K562 (cell line): Measurements from ENCODE around the gene PLAA. TPM values are rescaled to one million over a fixed set of nuclear protein-coding genes. Genes with fewer than 3 reads are reported as not detected.

ENCODE experiments used
- CTCF ChIP-seq, 3 experiments: IDR thresholded peaks in 2 of 3; conservative IDR thresholded peaks in 1 of 3; 2 replicates each; pipeline ENCODE4 v1.5.1; 2011 to 2012; ENCODE audit warnings: low read length in 3 of 3, mild to moderate bottlenecking in 3 of 3, control low read depth in 2 of 3, improper control_type of control experiment in 1 of 3, inconsistent platforms in 1 of 3, low read depth in 1 of 3, mixed read lengths in 1 of 3, moderate library complexity in 1 of 3; ENCODE audit not compliant: insufficient read depth in 2 of 3
- RAD21 ChIP-seq, 2 experiments: fragments of 250-450 bp in 1 of 2; fragments of 450-650 bp in 1 of 2; sonication (Bioruptor Pico) in 1 of 2; formaldehyde crosslinking in 1 of 2; IDR thresholded peaks in 1 of 2; conservative IDR thresholded peaks in 1 of 2; 2 replicates each; pipeline versions ENCODE4 v1.4.0 to v1.8.0; 2020 to 2022; ENCODE audit warnings: mild to moderate bottlenecking in 2 of 2, moderate library complexity in 1 of 2
- polyA plus RNA-seq, 8 experiments: library from polyadenylated mRNA; depleted of rRNA in 4 of 8; stranded (reverse) in 5 of 8; unstranded in 3 of 8; fragments of >200 nt; fragmentation: Nextera tagmentation in 2 of 8; fragmentation: Illumina TruSeq in 1 of 8; extraction: Ambion mirVana in 2 of 8; extraction: Trizol in 1 of 8; gene quantifications; 2 replicates each; pipeline versions ENCODE4 v1.2.1 to v1.2.3, GENCODE V29; 2011 to 2014; ENCODE audit warnings: inconsistent platforms in 1 of 8, missing spikeins in 1 of 8
- small RNA-seq: library from RNA; depleted of rRNA; stranded (forward); fragments of <200 nt; gene quantifications from one replicate; pipeline ENCODE3, GENCODE V24; 2014
- total RNA-seq, 7 experiments: library from RNA; depleted of rRNA in 6 of 7; stranded (reverse); fragments of >200 nt in 6 of 7; fragmentation: Illumina TruSeq in 2 of 7; extraction: Trizol in 2 of 7; gene quantifications; 2 replicates each; pipeline versions ENCODE4 v1.2.1 to v1.2.3, GENCODE V29; 2011 to 2021; ENCODE audit warnings: low replicate concordance in 1 of 7

The PLAA gene
- total and polyA plus RNA-seq, 9 of the 15 experiments (the other 6 are each of a cell fraction or from before 2014, with no cell fraction given) = 3.5 to 20.7 (median 16.6) TPM

DNA sequence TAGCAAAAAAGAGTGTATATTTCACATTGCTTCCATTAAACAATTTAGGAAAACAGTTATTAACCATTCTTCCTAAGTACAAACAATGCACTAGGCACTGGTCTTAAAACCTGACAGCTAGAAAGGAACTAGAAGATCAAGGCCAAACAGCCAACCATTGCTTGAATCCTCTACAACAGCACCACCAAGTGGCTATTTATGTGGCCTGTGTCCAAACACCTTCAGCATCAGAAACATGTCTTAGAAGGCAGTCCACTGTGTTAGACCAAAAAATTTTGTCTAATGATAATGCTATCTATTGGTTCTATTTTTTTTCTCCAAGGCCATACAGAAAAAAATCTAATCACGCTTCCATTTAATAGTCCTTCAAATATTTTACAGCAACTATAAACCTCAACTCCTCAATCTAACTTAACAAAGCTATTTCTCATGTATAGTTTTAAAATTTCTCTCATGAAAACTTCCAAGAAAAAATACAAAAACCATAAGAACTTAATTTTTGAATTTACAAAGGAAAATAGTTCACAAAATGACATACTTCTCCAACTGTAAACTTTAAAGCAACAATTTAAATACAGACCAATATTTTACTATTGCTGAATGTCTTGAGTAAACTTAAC is 90.5 kb downstream of the PLAA start (continued):
- peak in 2 of 3 experiments; percentile 33 to 52; a peak in 2 of 6 replicates for TF ChIP-seq CTCF (IDR thresholded peaks at IDR 0.05 in 2 of 3, conservative IDR thresholded peaks at IDR 0.05 in 1 of 3; ENCODE audit: insufficient read depth in 2 of 3, low read depth in 1 of 3, low read length in 3 of 3)
- TF ChIP-seq RAD21 (CRISPR knock-in tag; conservative IDR thresholded peaks at IDR 0.05 in 1 of 2, IDR thresholded peaks at IDR 0.05 in 1 of 2) = peak; percentile 31 to 64

Small RNA genes within 50 kb of the gene (small RNA-seq; reads per million reads assigned to genes)
- gene RN7SL100P = not detected

Other genes starting within 250 kb of the PLAA start
- gene CAAP1, start 54.4 kb downstream of the PLAA start, total RNA-seq (2014; rRNA removed) = 16.1 and 16.8 TPM in 2 replicates
- gene CAAP1, start 54.4 kb downstream of the PLAA start, total RNA-seq (2014; rRNA removed; fragmentation: Illumina TruSeq; extraction: Trizol) = 17.4 and 19.6 TPM in 2 replicates
- gene CAAP1, start 54.4 kb downstream of the PLAA start, total RNA-seq (2015; rRNA removed; fragmentation: Illumina TruSeq; extraction: Trizol) = 13.3 and 14.8 TPM in 2 replicates
- gene CAAP1, start 54.4 kb downstream of the PLAA start, total RNA-seq (2021) = 11.5 and 15.3 TPM in 2 replicates
- 10.3 and 16.0 TPM in 2 replicates for gene CAAP1, start 54.4 kb downstream of the PLAA start, polyA plus RNA-seq (2011; rRNA removed)
- 13.7 and 17.4 TPM in 2 replicates for gene CAAP1, start 54.4 kb downstream of the PLAA start, polyA plus RNA-seq (2014; fragmentation: Illumina TruSeq; extraction: Trizol)
- gene CAAP1, start 54.4 kb downstream of the PLAA start, polyA plus RNA-seq (2014; fragmentation: Nextera tagmentation; extraction: Ambion mirVana) = 1 to 10 TPM; 8.9 TPM
- gene CAAP1, start 54.4 kb downstream of the PLAA start, polyA plus RNA-seq (2014; rRNA removed) = 13.9 and 14.7 TPM in 2 replicates
- 6.1 and 8.2 TPM in 2 replicates for gene IFT74, start 9.2 kb upstream of the PLAA start, total RNA-seq (2014; rRNA removed)
- 12.7 and 14.7 TPM in 2 replicates for gene IFT74, start 9.2 kb upstream of the PLAA start, total RNA-seq (2014; rRNA removed; fragmentation: Illumina TruSeq; extraction: Trizol)
- 10.8 and 13.2 TPM in 2 replicates for gene IFT74, start 9.2 kb upstream of the PLAA start, total RNA-seq (2015; rRNA removed; fragmentation: Illumina TruSeq; extraction: Trizol)
- gene IFT74, start 9.2 kb upstream of the PLAA start, total RNA-seq (2021) = 8.5 and 9.3 TPM in 2 replicates
- 6.5 and 11.1 TPM in 2 replicates for gene IFT74, start 9.2 kb upstream of the PLAA start, polyA plus RNA-seq (2011; rRNA removed)
- gene IFT74, start 9.2 kb upstream of the PLAA start, polyA plus RNA-seq (2014; fragmentation: Illumina TruSeq; extraction: Trizol) = 9.3 and 11.9 TPM in 2 replicates
- 1 to 10 TPM; 7.9 to 8.4 TPM for gene IFT74, start 9.2 kb upstream of the PLAA start, polyA plus RNA-seq (2014; fragmentation: Nextera tagmentation; extraction: Ambion mirVana)
- 8.6 and 8.7 TPM in 2 replicates for gene IFT74, start 9.2 kb upstream of the PLAA start, polyA plus RNA-seq (2014; rRNA removed)
- gene LRRC19, start 58.4 kb upstream of the PLAA start, total RNA-seq (2014; rRNA removed) = not detected in 2 replicates
- gene LRRC19, start 58.4 kb upstream of the PLAA start, total RNA-seq (2014; rRNA removed; fragmentation: Illumina TruSeq; extraction: Trizol) = not detected in 2 replicates
- not detected in 2 replicates for gene LRRC19, start 58.4 kb upstream of the PLAA start, total RNA-seq (2015; rRNA removed; fragmentation: Illumina TruSeq; extraction: Trizol)
- gene LRRC19, start 58.4 kb upstream of the PLAA start, total RNA-seq (2021) = not detected in 2 replicates
- gene LRRC19, start 58.4 kb upstream of the PLAA start, polyA plus RNA-seq (2011; rRNA removed) = not detected in 2 replicates
- gene LRRC19, start 58.4 kb upstream of the PLAA start, polyA plus RNA-seq (2014; fragmentation: Illumina TruSeq; extraction: Trizol) = not detected in 2 replicates
- gene LRRC19, start 58.4 kb upstream of the PLAA start, polyA plus RNA-seq (2014; fragmentation: Nextera tagmentation; extraction: Ambion mirVana) = not detected
- gene LRRC19, start 58.4 kb upstream of the PLAA start, polyA plus RNA-seq (2014; rRNA removed) = not detected in 2 replicates
- gene TEK, start 162.0 kb upstream of the PLAA start, total RNA-seq (2014; rRNA removed) = 0.05 TPM in 1 of 2 replicates, not detected in the other
- gene TEK, start 162.0 kb upstream of the PLAA start, total RNA-seq (2014; rRNA removed; fragmentation: Illumina TruSeq; extraction: Trizol) = 0.04 and 0.10 TPM in 2 replicates
- gene TEK, start 162.0 kb upstream of the PLAA start, total RNA-seq (2015; rRNA removed; fragmentation: Illumina TruSeq; extraction: Trizol) = 0.11 TPM in 2 replicates
- 0.07 and 0.16 TPM in 2 replicates for gene TEK, start 162.0 kb upstream of the PLAA start, total RNA-seq (2021)
- 0.03 TPM in 1 of 2 replicates, not detected in the other for gene TEK, start 162.0 kb upstream of the PLAA start, polyA plus RNA-seq (2011; rRNA removed)
- 0.03 and 0.04 TPM in 2 replicates for gene TEK, start 162.0 kb upstream of the PLAA start, polyA plus RNA-seq (2014; fragmentation: Illumina TruSeq; extraction: Trizol)
- under 1 TPM; 0.06 to 0.13 TPM for gene TEK, start 162.0 kb upstream of the PLAA start, polyA plus RNA-seq (2014; fragmentation: Nextera tagmentation; extraction: Ambion mirVana)
- 0.07 and 0.11 TPM in 2 replicates for gene TEK, start 162.0 kb upstream of the PLAA start, polyA plus RNA-seq (2014; rRNA removed)